SKM-1 (cell line): ENCODE measurements around the gene STAM.
A peak's percentile ranks its signal among the peaks of the same experiment; 100 is the strongest.

Source experiments
- DNase-seq: peaks from one replicate; lab custom pipeline; 2025; ENCODE audit not compliant: unreplicated experiment; lab: John Stamatoyannopoulos, UW

Gene STAM

GRCh38 chr10:17647326-17647725 lies 3.4 kb downstream of the STAM start:
- DNase-seq = peak; percentile 20

- DNase-seq = no peak
These were observed 4.5 kb downstream of the STAM start for GRCh38 chr10:17648243-17649035.

GRCh38 chr10:17649052-17649451 lies 5.1 kb downstream of the STAM start:
- DNase-seq = no peak

GRCh38 chr10:17649836-17650235 lies 5.9 kb downstream of the STAM start:
- no peak for DNase-seq

- DNase-seq = no peak
These were observed 6.5 kb downstream of the STAM start for GRCh38 chr10:17650416-17650815.

- no peak for DNase-seq
These were observed 7.9 kb downstream of the STAM start for GRCh38 chr10:17651896-17652295.

GRCh38 chr10:17652585-17652984 lies 8.6 kb downstream of the STAM start:
- no peak for DNase-seq

GRCh38 chr10:17655009-17655408 lies 11.1 kb downstream of the STAM start:
- DNase-seq = no peak

GRCh38 chr10:17655567-17656146 lies 11.7 kb downstream of the STAM start:
- DNase-seq = no peak

- DNase-seq = no peak
These were observed 13.2 kb downstream of the STAM start for GRCh38 chr10:17657103-17657500.

GRCh38 chr10:17659365-17659764 lies 15.4 kb downstream of the STAM start:
- DNase-seq = no peak

- DNase-seq = no peak
These were observed 17.0 kb downstream of the STAM start for GRCh38 chr10:17660921-17661320.

- no peak for DNase-seq
These were observed 17.6 kb downstream of the STAM start for GRCh38 chr10:17661510-17661909.

- no peak for DNase-seq
These were observed 18.5 kb downstream of the STAM start for GRCh38 chr10:17662193-17663138.

GRCh38 chr10:17663450-17663849 lies 19.5 kb downstream of the STAM start:
- no peak for DNase-seq

GRCh38 chr10:17665747-17666146 lies 21.8 kb downstream of the STAM start:
- DNase-seq = no peak

- DNase-seq = no peak
These were observed 24.7 kb downstream of the STAM start for GRCh38 chr10:17668435-17669184.

- DNase-seq = no peak
These were observed 25.4 kb downstream of the STAM start for GRCh38 chr10:17669185-17669872.

GRCh38 chr10:17671307-17671706 lies 27.4 kb downstream of the STAM start:
- no peak for DNase-seq

- no peak for DNase-seq
These were observed 29.6 kb downstream of the STAM start for GRCh38 chr10:17673471-17674061.
